Prostate gland (tissue), 2 donors: ENCODE results near the gene ASB9.

Experiments used
- POLR2A ChIP-seq: fragments of 450-650 bp; IDR thresholded peaks from one replicate; pipeline ENCODE4 v1.6.1; 2016; ENCODE audit warnings: antibody characterized with exemption, mild to moderate bottlenecking
- POLR2AphosphoS5 ChIP-seq: sonication (generic); formaldehyde crosslinking; IDR thresholded peaks from one replicate; pipeline ENCODE4 v1.6.1; 2017; ENCODE audit warnings: antibody characterized with exemption
- TF ChIP-seq, protein P1 (sequence below), 4 experiments: fragments of 200-600 bp in 2 of 4; fragments of 450-650 bp in 2 of 4; sonication (generic) in 2 of 4; IDR thresholded peaks; 1 replicate in 3 of 4; 2 replicates in 1 of 4; pipeline ENCODE4 v1.5.1; 2016 to 2019; ENCODE audit warnings: antibody characterized with exemption in 4 of 4, mild to moderate bottlenecking in 2 of 4, moderate library complexity in 2 of 4

DNA sequence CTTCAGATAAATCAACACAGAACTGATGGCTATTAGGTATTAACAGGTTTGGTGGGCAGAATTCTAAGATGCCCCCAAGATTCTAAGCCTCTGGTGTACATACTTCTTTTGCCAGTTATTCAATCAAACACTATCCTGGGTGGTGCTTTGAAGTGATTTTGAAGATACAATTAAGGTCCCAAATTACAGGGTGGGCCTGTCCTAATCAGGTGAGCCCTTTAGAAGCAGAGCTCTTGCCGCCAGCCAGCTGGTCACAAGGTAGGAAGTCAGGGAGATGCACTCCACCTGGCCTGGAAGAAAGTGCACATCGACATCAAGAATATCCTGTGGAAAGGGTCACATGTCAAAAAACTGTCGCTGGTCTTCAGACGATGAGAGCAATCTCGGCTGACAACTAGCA is 29.5 kb downstream of the ASB9 start:
- TF ChIP-seq, protein P1, sequence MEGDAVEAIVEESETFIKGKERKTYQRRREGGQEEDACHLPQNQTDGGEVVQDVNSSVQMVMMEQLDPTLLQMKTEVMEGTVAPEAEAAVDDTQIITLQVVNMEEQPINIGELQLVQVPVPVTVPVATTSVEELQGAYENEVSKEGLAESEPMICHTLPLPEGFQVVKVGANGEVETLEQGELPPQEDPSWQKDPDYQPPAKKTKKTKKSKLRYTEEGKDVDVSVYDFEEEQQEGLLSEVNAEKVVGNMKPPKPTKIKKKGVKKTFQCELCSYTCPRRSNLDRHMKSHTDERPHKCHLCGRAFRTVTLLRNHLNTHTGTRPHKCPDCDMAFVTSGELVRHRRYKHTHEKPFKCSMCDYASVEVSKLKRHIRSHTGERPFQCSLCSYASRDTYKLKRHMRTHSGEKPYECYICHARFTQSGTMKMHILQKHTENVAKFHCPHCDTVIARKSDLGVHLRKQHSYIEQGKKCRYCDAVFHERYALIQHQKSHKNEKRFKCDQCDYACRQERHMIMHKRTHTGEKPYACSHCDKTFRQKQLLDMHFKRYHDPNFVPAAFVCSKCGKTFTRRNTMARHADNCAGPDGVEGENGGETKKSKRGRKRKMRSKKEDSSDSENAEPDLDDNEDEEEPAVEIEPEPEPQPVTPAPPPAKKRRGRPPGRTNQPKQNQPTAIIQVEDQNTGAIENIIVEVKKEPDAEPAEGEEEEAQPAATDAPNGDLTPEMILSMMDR (IDR thresholded peaks at IDR 0.05), result no peak
- no peak for TF ChIP-seq POLR2A
- no peak for TF ChIP-seq POLR2AphosphoS5
